HG03066 (cell line): ENCODE data around the gene ADAMTS12.
"Not testable (repeated sequence)": the region's sequence is repeated elsewhere in the genome, so short reads cannot be mapped to it uniquely, and the experiment has no call there.

Source experiments
- ATAC-seq: cut with Tn5 transposase; IDR thresholded peaks from one replicate; pipeline ENCODE4 v1.9.1; 2021; ENCODE audit warnings: low read depth; ENCODE audit not compliant: unreplicated experiment

ADAMTS12 gene

DNA sequence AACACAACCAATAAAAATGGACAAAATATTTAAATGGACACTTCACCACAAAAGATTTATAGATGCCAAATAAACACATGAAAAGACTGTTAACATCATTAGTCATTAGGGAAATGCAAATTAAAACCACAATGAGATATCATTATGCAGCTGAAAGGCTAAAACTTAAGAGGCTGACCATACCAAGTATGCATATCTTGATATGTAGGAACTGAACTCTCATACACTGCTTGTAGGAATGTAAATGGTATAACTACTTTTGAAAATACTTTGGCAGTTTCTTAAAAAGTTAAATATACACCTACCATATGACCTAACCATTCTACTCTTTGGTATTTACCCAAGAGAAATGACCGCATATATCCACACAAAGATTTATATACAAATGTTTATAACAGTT lies 13.6 kb upstream of the ADAMTS12 start:
- no peak for ATAC-seq

DNA sequence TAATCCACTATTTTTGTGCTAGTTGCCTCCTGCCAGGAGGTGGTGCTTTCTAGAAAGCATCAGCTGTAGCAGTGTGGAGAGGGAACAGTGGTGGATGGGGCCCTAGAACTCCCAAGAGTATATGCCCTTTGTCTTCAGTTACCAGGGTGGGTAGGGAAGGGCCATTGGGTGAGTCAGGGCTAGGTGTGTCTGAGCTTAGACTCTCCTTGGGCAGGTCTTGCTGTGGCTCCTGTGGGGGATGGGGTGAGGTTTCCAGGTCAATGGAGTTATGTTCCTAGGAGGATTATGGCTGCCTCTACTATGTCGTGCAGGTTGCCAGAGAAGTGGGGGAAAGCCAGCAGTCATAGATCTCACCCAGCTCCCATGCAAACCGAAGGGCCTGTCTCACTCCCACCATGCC lies 11.3 kb upstream of the ADAMTS12 start:
- no peak for ATAC-seq

DNA sequence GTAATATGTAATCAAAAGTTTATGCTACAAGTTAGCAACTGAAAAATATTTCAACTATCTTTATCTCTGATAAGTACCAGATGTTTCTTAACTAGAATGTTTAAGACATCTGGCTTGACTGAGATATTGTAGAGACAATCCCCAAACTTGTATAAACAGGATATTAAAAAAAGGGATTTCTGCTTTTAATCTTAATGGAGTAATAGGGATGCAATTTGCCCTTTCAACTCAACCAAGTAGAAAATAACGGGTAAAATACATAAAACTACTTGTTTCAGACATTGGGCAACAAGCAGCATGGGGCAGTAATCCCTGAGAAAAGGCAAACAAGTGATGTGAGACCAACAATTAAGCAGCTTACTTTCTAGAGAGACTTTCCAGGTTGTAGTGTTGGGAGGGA lies 9.4 kb upstream of the ADAMTS12 start:
- no peak for ATAC-seq

DNA sequence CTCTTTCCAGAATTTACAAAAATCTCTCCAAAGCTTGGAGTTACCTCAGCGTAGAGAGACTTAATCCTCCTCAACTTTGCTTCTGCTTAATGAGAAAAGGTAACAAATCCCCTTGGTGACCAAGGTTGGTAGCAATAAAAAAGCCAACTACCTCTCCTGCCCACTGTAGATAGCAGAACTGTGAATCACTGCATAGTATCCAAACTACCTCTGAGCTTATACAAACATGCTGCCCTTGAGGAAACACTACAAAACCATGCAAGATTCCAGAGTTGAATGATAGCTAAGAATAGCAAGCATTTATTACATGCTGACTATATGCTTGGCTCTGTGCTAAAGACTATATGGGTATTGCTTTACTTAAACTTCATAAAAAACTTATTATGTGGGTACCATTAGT lies 2.8 kb upstream of the ADAMTS12 start:
- ATAC-seq = no peak

DNA sequence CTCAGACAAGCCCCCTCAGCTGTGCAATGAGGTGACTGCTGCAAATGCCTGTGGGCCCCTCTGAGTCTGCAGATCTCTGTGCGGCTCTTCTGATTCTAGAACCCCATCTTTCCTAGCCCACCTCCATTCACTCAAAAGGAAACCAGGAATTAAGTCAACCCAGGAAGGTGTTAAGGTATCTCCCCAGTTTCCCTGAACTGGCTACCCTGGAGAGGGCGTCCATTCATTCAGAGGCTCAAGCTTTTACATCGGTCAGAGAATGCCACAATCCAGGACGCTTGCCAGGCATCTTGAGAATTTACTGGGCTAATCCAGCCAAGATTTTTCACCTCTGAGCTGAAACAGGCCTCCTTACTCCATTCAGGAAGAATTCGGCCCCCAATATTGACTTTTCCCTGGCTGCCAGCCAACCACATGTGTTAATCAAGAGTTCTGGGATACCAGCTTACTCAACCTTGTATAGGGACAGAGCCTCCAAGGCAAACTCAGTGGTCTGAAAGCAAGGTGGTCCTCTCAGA lies 889 bp upstream of the ADAMTS12 start:
- no peak for ATAC-seq

DNA sequence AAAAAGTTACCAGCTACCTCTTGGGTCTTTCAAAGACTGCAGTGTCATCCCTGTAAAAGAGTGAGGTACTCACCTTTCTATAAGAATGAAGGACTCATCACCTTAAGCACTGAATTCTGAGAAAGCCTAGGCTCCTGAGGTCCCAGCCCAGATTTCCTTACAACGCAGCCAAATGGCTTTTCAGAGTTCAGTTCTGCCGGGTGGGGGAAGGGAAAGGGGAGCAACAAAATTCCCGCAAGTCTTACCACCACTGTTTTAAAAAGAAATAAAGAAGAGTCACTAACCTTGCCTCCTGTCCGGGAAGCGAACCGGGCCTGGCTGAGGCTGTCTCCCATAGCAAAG lies 373 bp downstream of the ADAMTS12 start:
- ATAC-seq = peak; percentile 25

DNA sequence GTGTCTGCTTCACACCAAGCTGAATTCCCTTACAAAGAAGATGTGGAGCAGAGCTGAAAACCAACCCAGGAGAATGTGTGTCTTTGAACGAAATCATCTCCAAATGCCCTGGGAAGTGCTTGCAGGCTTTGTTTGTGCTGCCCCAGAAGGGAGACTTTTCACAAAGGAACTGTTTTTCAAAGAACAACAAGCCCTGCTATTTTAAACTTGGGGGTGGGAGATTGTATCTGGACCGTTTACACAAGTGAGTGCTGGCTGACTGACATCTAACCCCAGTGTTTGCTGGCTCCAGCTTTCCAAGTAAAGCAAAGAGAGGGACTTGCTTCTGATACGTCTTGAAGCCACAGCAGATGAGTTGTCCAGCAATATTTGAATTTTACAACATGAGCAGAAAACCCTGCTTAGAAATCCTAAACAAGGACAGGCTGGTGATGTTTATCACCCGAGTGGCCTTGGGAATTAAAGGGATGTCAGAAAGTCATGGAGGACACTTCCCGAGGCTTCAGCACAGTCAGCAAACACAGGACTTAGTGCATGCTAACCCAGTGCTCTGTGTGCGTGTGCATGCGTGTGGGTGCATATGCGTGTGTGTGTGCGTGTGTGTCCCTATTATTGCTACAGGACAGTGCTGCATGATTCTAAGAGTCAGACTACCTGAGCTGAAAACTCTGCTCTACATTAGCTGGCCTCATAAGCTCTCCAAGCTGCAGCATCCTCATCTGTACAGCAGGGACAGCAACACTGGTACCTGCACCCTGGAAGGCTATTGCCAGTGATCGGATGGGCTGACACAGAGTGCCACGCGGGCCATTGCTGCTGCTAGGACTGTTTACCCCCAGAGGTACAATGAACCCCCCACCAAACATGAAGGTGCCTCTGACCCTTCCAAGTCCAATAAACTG lies 1.4 kb downstream of the ADAMTS12 start:
- ATAC-seq = no peak

DNA sequence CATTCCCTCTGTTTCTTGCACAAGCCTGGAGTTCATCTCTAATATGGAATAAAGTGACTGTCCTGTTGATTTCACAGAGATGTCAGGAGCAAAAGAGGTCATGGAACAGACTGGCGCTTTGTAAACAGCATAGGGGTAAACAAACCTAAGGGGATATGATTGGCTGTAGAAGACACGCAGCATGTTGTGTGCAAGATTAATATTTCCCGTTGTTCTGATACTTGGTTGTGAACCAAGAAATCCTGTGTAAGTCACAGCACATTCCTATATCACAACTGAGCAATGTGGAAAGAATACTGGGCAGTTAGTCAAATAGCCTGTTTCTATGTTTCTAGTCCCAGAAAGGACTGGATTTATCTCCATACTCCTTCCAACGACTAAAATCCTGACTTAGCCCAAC lies 3.2 kb downstream of the ADAMTS12 start:
- no peak for ATAC-seq

DNA sequence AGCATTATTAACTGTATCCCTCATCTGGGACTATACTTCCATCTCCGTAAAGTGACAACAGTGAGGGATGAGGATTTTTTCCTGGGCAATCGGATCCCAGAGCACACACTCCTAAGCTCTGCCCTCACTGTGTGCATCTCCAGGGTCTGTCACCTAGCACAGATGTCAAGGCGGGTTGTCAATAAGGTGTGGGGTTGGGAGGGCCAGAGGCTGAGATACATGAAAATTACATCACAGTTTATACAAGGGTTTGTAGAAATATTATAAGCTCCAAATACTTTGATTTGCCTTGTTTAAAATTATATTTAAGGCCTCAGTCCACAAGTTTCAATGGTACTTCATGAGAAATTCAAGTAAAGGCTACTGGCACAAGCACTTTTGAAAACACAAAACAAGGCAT lies 4.5 kb downstream of the ADAMTS12 start:
- ATAC-seq = no peak

DNA sequence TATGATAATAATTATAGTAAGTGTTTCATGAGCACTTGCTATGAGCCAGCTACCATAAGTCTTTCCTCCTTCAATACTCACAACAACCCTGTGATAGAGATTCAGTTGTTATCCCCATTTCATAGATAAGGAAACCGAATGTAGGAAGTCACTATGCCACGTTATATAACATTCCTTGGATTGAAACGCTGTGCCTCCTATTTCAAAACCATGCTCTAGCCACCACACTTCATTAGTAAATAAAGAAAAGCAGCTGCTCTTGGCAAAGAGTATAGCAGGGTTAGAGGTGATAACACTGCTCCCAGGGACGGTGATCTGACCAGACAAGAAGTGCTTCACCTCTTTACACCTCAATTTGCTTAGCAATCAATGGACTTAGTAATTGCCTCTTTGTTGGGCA lies 5.5 kb downstream of the ADAMTS12 start:
- no peak for ATAC-seq

DNA sequence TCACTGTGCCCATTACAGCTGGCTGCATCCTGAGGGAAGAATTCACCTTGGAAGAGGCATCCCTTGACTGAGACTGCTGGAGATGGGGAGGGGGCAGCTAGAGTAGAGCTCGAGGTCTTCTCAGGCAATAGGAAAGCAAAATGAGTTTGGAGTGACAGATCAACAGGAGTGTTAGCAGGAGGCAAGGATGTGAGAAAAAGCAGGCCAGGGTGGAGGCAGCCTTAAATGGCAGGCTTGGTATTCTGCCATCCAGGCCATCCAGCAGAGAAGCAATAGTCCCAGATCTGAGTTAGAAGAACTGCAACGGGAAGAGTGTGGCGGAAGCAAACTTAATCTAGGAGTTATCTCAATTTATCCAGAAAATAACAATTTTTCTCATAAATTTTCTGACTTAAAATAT lies 6.1 kb downstream of the ADAMTS12 start:
- no peak for ATAC-seq

DNA sequence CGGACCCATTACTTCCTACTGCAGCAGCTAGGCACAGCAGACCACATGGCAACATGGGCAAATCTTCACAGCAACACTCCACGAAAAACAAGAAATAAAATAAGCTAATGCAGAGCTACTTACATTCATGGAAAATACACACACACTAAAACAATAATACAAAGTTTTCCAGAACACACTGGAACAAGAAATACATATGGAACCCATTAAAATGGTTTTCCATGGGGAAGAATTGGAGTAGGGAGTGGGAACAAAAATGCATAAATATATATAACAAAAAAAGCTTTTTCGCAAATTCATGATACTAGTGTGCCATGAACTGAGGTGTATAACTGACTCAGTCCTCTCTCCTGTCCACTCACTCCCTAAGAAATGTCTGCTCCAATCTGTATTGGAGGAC lies 8.3 kb downstream of the ADAMTS12 start:
- no peak for ATAC-seq

DNA sequence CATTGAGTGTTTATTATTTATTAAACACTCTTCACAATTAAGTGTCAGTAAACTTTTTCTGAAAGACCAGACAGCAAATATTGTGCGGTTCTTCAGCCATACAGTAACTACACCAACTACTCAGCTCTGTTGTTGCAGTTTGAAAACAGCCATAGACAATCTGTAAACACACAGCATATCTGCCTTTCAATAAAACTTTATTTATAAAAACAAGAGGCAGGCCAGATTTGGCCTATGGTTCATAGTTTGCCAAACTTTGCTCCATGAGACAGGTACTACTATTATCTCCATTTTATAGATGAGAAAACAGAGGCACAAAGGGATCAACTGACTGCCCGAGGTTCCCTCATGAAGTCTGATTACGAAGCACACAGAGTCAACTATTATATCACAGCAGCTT lies 11.5 kb downstream of the ADAMTS12 start:
- no peak for ATAC-seq

DNA sequence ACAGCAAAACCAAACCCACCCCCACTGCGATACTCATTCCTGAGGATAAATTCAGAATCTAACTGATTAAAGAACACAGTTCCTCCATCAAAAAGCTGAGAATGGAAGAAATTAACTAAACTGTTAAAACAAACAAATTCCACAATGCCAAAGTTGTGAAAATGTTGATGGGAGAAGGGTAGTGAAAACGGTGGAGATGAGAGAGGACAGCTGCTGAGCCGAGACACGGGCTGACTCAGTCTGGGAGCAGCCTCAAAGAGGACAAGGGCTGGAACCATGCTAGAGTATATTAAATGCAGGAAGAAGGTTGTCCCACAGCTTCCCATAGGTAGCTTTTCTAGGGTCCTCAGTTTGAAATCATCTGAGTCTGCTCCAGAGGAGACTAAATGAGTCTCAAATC lies 14.3 kb downstream of the ADAMTS12 start:
- ATAC-seq = no peak

DNA sequence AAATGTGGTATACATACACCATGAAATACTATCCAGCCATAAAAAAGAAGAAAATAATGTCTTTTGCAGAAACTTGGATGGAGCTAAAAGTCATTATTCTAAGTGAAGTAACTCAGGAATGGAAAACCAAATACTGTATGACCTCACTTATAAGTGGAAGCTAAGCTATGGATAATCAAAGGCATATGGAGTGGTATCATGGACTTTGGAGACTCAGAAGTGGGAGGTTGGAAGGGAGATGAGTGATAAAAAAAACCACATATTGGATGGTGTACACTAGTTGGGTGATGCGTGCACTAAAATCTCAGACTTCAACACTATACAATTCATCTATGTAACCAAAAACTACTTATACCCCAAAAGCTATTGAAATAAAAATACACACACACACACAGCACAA lies 24.5 kb downstream of the ADAMTS12 start:
- no peak for ATAC-seq

DNA sequence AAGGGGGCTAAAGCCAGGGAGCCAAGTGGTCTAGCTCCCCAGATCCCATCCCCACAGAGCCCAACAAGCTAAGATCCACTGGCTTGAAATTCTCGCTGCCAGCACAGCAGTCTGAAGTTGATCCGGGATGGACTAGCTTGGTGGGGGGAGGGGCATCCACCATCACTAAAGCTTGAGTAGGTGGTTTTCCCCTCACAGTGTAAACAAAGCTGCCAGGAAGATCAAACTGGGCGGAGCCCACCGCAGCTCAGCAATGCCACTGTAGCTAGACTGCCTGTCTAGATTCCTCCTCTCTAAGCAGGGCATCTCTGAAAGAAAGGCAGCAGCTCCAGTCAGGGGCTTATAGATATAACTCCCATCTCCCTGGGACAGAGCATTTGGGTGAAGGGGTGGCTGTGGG lies 32.6 kb downstream of the ADAMTS12 start:
- not testable (repeated sequence) for ATAC-seq

DNA sequence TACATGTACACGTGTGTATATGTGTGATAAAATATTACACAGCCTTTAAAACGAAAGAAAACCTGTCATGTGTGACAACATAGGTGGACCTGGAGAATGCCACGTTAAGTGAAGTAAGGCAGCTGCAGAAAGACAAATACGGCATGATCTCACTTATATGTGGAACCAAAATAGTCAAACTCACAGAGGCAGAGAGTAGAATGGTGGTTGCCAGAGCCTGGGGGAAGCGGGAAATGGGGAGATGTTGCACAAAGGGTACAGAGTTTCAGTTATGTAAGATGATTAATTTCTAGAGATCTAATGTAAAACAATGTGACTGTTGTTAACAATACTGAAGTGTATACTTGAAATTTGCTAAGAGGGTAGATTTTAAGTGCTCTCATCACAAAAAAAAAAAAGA lies 34.8 kb downstream of the ADAMTS12 start:
- peak; percentile 43 for ATAC-seq

DNA sequence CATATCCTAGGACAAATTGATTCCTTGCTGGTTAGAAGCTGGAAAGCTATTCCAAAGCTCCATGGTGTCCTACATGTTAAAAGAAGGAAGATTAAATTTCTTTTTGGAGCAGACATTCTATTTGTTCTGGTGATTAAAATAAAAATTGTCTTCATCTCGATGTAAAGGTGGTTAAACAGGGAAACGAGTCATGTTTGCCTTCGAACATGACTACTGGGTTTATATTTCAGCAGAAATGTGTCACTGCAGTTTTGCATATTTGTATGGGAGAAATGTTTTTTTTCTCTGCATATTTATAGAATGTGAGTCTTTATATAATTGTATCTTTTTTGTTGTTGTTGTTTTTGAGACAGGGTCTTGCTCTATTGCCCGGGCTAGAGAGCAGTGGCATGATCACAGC lies 36.4 kb downstream of the ADAMTS12 start:
- ATAC-seq = no peak

DNA sequence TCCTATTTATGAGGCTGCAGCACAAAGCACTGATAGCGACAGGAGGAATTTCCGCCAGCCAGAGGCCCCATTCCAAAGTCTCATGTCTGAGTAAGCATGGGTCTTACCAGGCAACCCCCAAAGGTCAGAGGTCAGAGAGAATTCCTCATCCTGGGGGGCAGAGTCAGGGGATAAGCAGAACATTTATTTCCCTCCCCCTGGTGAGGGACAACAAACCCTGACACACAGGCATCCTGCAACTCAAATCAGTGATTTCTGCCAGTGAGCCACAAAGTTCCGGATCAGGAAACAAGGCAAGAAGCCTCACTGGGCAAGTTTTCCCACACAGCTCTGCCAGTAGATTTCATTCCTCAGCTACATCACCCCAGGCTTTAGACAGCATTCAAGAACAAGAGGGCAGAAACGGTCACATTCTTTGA lies 37.0 kb downstream of the ADAMTS12 start:
- ATAC-seq = no peak

DNA sequence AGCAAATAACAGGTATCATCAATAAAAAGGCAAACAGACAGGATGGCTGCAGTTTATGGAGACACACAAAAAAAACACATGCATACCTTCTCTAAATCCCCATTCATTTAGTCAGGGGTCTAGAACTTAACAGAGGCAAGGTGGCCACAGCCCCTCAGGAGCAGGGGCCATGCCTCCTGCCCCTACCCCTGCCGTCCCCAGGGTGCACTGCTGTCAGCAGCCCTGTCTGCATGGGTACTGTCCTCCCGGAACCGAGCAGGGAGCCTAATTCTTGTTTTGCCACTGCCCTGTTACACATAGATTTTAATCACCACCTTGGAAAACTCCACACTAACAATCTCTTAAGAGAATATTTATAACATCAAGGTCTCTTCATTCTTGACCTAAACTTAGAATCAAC lies 39.0 kb downstream of the ADAMTS12 start:
- no peak for ATAC-seq

DNA sequence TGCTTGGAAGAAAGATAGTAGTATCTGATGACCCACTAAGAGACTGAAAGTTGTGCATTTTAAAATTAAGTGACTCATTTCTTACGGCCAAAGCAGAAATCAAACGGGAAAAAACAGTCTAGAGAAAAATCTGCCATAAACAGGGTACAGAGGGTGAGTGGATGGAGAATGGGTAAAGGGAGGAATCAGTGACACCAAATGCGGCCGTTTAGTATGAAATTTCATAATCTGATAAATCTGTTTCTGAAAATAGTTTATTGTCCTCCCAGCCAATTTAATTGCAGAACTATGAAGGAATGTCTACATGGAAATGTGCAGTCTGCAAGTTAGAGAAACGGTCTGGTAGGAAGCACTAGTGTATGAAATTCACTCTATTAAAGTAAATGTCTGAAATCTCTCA lies 39.5 kb downstream of the ADAMTS12 start:
- ATAC-seq = no peak

DNA sequence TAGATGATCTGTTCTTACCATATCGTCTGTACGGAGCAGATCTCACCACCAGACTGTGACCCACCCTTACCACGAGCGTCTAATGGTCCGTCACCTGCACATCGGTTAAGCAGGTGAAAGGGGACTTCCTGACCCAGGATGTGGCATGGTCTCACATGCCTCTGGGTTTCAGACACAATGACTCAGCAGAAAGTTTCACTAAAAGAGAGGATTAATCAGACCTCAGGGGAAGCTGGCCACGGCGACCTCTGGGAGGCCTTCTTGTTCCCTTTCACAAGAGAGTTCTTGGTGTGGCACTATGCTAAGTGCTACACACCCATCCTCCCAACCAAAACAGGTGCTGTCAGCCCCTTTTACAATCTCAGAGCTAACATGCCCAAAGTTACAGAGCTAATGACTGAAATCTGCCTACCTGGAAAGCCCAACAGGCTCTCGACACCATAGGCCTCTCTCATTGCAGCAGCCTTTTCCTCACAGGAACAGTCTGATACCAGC lies 41.6 kb downstream of the ADAMTS12 start:
- ATAC-seq = peak; percentile 90
